ENCODE measurements around the gene ST6GALNAC4. TPM values are rescaled to one million over a fixed set of nuclear protein-coding genes. Genes with fewer than 3 reads are reported as not detected.

Gene ST6GALNAC4
- total and polyA plus RNA-seq, 10 of the 15 experiments (the other 5 are each of a cell fraction or from before 2014, with no cell fraction given), result 4.2 to 63.2 (median 35.2) TPM

DNA sequence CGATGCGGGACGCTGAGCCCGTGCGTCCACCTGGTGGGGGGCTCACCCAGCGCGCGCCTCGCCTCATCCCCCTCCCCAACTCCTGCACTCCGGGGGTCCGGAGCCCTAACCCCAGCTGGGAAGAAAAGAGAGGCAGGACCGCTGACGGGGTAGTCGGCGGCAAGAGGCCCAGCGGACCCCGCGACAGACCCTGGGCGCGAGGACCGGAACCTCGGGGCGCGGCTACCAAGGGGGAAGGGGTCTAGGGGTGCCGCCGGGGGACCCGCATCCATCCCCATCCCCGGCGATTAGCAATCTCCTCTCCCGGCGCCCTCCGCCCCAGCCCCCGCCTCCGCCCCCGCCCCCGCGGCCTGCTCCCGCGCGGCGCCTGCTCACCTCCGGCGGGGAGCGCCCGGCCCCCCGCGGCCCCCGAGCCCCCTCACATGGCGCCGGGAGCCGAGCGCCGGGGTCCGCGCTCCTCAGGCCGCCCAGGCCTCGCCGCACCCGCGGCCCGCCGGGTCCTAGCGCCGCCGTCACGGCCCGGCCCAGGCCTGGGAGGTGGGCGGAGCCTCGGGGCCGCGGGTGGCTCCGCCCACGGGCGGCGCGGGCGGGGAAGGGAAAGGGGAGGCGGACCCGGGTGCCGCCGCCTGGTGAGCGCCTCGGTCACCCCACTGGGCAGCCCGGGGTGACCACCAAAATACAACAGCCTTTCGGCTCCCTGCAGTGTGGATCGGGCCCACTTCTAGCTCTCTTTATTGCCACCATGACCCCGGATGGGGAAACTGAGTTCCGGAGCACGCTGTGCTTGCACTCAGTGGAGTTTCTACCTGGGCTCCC lies 17.5 kb downstream of the ST6GALNAC4 start, which contains the start of gene ST6GALNAC6 (continued):
- no peak for TF ChIP-seq STAT1 (conservative IDR thresholded peaks at IDR 0.05)
- no peak for TF ChIP-seq SMAD1 (IDR thresholded peaks at IDR 0.05; ENCODE audit: low read depth, partially characterized antibody)
- TF ChIP-seq ATF7 (IDR thresholded peaks at IDR 0.05; ENCODE audit: low read depth), result no peak
- TF ChIP-seq PAX5 (IDR thresholded peaks at IDR 0.05; ENCODE audit: borderline replicate concordance, low read depth, low read length), result peak; percentile 49; the same call in 1 of the 2 replicates
- no peak for TF ChIP-seq CEBPZ (IDR thresholded peaks at IDR 0.05; ENCODE audit: low read depth, low read length)
- no peak for TF ChIP-seq USF2 (IDR thresholded peaks at IDR 0.05; ENCODE audit: borderline replicate concordance, low read depth, low read length)
- TF ChIP-seq RB1 (IDR thresholded peaks at IDR 0.05; ENCODE audit: borderline replicate concordance), result 0 out of 2 replicates have a peak, but pooled peaks have one; percentile 65
- TF ChIP-seq MXI1 (IDR thresholded peaks at IDR 0.05; ENCODE audit: low read depth, low read length), result 0 out of 2 replicates have a peak, but pooled peaks have one; percentile 15
- TF ChIP-seq MEF2A (IDR thresholded peaks at IDR 0.05; ENCODE audit: insufficient read depth, low read depth, low read length), result 0 out of 2 replicates have a peak, but pooled peaks have one; percentile 29
- TF ChIP-seq, protein P1, sequence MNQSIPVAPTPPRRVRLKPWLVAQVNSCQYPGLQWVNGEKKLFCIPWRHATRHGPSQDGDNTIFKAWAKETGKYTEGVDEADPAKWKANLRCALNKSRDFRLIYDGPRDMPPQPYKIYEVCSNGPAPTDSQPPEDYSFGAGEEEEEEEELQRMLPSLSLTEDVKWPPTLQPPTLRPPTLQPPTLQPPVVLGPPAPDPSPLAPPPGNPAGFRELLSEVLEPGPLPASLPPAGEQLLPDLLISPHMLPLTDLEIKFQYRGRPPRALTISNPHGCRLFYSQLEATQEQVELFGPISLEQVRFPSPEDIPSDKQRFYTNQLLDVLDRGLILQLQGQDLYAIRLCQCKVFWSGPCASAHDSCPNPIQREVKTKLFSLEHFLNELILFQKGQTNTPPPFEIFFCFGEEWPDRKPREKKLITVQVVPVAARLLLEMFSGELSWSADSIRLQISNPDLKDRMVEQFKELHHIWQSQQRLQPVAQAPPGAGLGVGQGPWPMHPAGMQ (IDR thresholded peaks at IDR 0.05; ENCODE audit: borderline replicate concordance), result no peak
- TF ChIP-seq JUNB (IDR thresholded peaks at IDR 0.05), result no peak
- no peak for TF ChIP-seq BCL11A (IDR thresholded peaks at IDR 0.05; ENCODE audit: low read depth, low read length)
- TF ChIP-seq GATAD2B (conservative IDR thresholded peaks at IDR 0.05; ENCODE audit: low read depth), result no peak; the same call in none of the 2 replicates
- no peak for TF ChIP-seq ZSCAN29 (IDR thresholded peaks at IDR 0.05)
- no peak for TF ChIP-seq HDAC2 (IDR thresholded peaks at IDR 0.05)
- peak; percentile 73; the same call in 1 of the 2 replicates for TF ChIP-seq SMARCA5 (IDR thresholded peaks at IDR 0.05)
- TF ChIP-seq HDGF (IDR thresholded peaks at IDR 0.05), result 0 out of 2 replicates have a peak, but pooled peaks have one; percentile 7
- TF ChIP-seq ESRRA (IDR thresholded peaks at IDR 0.05; ENCODE audit: low read length), result no peak
- no peak for TF ChIP-seq NFXL1 (IDR thresholded peaks at IDR 0.05; ENCODE audit: borderline replicate concordance)
- no peak for TF ChIP-seq NR2C2 (IDR thresholded peaks at IDR 0.05; ENCODE audit: borderline replicate concordance, control insufficient read depth, insufficient read length, low read depth)
- TF ChIP-seq NFYA (IDR thresholded peaks at IDR 0.05; ENCODE audit: borderline replicate concordance, low read depth, low read length), result no peak
- no peak for TF ChIP-seq RELA (IDR thresholded peaks at IDR 0.05; ENCODE audit: borderline replicate concordance, partially characterized antibody)
- no peak for TF ChIP-seq MLLT1 (IDR thresholded peaks at IDR 0.05)
